Measurements from ENCODE around the gene RANBP10.
"Not testable (repeated sequence)": the region's sequence is repeated elsewhere in the genome, so short reads cannot be mapped to it uniquely, and the experiment has no call there.

RANBP10 gene

DNA sequence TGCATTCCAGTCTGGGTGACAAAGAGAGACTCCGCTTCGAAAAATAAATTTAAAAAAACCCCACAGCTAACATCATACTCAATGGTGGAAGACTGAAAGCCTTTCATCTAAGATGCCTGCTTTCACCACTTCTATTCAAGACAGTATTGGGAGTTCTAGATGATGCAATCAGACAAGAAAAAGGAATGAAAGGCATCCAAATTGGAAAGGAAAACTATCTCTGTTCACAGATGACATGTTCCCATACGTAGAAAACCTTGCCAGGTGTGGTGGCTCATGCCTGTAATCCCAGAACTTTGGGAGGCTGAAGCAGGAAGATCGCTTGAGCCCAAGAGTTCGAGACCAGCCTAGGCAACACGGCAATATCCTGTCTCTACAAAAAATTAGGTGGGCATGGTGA is 31.1 kb downstream of the RANBP10 start:
- no peak for ATAC-seq

GRCh38 chr16:67774457-67774853 is 31.9 kb downstream of the RANBP10 start:
- no peak for ATAC-seq

- ATAC-seq, result no peak
Observed at GRCh38 chr16:67773569-67774456, 32.5 kb downstream of the RANBP10 start.

GRCh38 chr16:67773099-67773498 is 33.3 kb downstream of the RANBP10 start:
- ATAC-seq, result no peak

- no peak for ATAC-seq
Observed at GRCh38 chr16:67770346-67770991, 35.9 kb downstream of the RANBP10 start.

- no peak for ATAC-seq
Observed at GRCh38 chr16:67767953-67768352, 38.4 kb downstream of the RANBP10 start.

DNA sequence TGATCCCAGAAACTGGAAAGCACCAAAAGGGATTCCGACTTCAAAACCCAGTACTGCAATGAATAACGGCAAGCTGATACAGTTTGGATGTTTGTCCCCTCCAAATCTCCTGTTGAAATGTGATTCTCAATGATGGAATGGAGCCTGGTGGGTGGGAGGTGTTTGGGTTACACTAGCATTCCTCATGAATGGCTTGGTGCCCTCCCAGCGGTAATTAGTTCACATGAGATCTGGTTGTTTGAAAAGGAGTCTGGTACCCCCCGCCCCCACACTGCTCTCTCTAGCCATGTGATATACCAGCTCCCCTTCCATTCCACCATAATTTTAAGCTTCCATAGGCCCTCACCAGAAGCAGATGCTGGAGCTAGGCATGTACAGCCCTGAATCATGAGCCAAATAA is 40.1 kb downstream of the RANBP10 start:
- ATAC-seq, result no peak

DNA sequence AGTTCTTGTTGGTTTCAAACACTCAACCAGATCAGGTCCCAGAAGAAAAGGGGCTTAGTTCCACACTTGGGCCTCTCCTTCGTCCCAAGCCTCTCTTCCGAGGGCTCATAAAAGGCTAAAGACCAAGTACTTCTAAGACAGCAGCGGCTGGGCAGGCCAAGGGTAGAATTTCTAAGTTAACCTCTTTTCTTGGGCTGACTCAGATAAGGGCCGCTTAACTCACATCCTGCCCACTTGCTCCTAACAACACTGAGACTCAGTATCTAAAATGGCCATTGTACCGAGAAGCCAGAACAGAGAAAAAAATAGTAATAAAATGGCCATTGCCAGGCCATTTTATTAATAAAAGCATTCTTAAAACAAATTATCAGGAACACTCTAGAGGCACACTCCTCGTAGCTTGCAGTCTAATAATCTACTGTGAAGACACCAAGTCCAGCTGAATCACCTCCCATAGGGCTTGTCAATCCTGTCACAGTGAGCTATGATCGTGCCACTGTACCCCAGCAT is 42.1 kb downstream of the RANBP10 start:
- no peak for ATAC-seq

GRCh38 chr16:67763066-67763465 is 43.3 kb downstream of the RANBP10 start:
- ATAC-seq, result no peak

GRCh38 chr16:67762385-67762784 is 44.0 kb downstream of the RANBP10 start:
- no peak for ATAC-seq

- no peak for ATAC-seq
Observed at GRCh38 chr16:67761924-67762323, 44.4 kb downstream of the RANBP10 start.

GRCh38 chr16:67760956-67761230 is 45.5 kb downstream of the RANBP10 start:
- no peak for ATAC-seq

- ATAC-seq, result no peak
Observed at GRCh38 chr16:67760206-67760955, 46.0 kb downstream of the RANBP10 start.

DNA sequence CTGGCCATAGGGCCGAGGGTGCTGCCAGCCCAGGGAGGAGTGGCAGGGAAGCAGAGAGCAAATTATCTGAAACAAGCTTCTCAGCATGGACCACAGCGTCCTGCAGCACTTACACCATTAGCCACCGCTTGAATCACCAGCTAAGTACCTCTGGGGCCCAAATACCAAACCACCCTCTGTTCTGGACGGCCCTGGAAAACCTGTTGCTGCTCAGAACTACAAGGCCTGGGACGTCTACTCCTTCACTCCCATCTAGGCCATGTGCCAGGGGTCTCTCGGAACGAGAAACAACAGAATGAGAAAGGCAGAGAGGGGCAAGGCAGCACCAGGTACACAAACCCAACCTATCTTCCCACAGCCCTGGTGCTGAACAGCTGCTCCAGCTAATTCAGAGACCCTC is 47.4 kb downstream of the RANBP10 start:
- no peak for ATAC-seq

DNA sequence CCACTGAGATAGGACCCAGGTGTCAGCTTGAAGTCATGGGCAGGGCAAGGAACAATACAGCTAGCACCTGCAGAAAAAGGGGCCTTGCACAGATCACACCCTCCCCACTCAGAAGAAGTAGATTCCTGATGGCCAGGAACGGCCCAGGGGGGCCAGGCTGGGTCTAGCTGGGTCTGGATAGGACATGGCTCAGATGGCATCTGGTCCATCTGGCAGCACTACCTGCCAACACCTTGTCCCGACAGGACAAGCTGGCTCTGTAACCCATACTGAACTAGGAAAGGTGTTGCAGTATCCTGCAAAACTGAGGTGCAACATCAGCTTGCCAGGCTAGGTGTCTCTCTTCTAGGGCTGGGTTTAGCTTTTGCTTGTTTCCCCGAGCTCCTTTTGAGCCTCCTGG is 48.4 kb downstream of the RANBP10 start:
- ATAC-seq, result no peak

GRCh38 chr16:67752641-67753040 is 53.7 kb downstream of the RANBP10 start:
- ATAC-seq, result no peak

DNA sequence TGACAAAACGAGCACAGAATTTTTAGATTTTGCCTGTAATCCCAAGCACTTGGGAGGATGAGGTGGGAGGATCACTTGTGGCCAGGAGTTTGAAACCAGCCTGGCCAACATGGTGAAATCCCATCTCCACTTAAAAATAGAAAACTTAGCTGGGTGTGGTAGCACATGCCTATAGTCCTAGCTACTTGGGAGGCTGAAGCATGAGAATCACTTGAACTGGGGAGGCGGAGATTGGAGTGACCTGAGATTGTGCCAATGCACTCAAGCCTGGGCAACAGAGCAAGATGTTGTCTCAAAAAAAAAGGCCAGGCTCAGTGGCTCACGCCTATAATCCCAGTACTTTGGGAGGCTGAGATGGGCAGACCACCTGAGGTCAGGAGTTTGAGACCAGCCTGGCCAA is 55.0 kb downstream of the RANBP10 start:
- ATAC-seq, result not testable (repeated sequence)

- ATAC-seq, result no peak
Observed at GRCh38 chr16:67750466-67750865, 55.9 kb downstream of the RANBP10 start.

DNA sequence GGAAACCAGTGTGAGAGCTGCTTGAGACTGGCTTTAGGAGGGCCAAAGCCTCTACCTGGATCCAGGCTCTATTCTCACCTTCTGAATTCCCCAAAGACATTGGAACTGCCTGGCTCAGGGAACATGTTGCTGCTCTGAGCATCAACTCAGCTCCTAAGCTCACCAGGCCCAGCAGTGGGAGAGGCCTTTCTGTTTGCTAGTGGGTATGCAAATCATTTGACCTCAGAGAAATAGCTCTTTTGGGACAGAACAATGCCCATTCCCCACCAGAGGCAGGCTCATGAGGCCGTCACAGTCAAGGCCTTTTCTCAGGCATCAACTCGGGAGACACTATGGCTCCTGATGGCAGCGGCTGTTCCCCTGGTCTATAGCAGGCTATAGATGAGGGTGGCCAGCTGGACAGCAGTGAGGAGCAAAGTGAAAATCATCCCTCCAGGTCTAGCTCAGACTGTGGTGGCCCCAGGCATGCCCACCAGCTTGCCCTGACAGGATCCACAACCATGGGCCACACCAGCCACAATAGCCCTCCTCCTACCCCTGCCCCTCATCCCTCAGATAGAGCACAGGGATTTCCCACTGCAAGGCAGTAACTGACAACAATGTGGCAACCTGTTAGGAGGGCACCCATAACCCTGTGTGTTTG is 56.8 kb downstream of the RANBP10 start:
- ATAC-seq, result no peak

GRCh38 chr16:67748834-67749233 is 57.5 kb downstream of the RANBP10 start:
- no peak for ATAC-seq

GRCh38 chr16:67746846-67747245 is 59.5 kb downstream of the RANBP10 start:
- no peak for ATAC-seq

DNA sequence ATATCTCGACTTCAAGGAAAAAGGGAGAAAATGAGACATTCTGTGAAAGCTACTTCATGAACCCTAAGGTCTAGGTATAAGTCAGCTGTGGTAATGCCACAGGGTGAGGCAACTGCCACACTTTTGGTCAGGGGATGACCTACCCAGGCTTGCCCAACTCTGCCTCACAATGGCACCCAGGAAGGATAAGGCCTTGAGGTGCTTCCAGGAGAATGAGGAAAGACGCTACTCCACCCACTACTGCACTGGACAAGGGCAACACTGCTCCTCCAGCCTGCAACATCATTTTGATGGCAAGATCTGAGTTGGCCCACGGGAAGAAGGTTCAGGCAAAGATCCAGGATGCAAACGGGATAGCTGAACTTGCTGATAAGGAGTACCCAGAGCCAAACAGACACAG is 65.2 kb downstream of the RANBP10 start:
- no peak for ATAC-seq

- ATAC-seq, result no peak
Observed at GRCh38 chr16:67740391-67740790, 66.0 kb downstream of the RANBP10 start.
